ENCODE results near the gene PDE2A.
A peak's percentile ranks its signal among the peaks of the same experiment; 100 is the strongest.

PDE2A gene

DNA sequence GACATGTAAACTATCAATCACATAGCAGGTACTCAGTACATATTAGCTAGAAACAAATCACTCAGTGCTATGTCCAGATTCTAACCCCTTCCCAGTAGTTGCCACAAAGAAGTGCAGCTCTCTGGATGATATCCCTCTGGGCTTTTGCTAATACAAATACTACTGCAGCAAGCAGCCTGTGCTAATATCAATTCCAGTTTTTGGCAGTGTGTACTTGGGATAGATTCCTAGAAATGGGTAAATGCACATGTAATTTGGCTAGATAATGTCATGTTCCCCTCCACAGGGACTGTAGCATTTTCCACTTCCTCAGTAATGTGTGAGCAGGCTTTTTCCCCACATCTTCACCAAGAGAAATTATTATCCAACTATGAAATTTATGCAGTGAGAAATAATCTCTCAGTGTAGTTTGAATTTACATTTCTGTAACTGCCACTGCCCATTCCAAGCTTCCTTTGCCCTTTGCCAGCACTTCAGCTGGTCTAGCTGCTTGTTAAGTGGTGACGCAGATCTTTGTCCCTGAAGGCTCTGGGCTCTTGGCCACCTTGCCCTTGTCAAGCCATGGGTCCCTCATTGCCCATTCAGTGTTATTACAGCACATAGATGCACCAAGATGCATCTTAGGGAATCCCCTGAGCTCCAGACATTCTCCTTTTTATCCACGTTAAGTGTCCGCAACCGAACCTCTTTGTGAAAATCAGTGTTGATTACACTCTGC is 132.8 kb downstream of the PDE2A start (continued):
- TF ChIP-seq, protein P1, sequence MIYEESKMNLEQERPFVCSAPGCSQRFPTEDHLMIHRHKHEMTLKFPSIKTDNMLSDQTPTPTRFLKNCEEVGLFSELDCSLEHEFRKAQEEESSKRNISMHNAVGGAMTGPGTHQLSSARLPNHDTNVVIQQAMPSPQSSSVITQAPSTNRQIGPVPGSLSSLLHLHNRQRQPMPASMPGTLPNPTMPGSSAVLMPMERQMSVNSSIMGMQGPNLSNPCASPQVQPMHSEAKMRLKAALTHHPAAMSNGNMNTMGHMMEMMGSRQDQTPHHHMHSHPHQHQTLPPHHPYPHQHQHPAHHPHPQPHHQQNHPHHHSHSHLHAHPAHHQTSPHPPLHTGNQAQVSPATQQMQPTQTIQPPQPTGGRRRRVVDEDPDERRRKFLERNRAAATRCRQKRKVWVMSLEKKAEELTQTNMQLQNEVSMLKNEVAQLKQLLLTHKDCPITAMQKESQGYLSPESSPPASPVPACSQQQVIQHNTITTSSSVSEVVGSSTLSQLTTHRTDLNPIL (CRISPR knock-in tag; IDR thresholded peaks at IDR 0.05; ENCODE audit: low read depth), result no peak
- TF ChIP-seq OSR1 (CRISPR knock-in tag; IDR thresholded peaks at IDR 0.05) (no peak), ZNF8 (CRISPR knock-in tag; IDR thresholded peaks at IDR 0.05) (no peak)

DNA sequence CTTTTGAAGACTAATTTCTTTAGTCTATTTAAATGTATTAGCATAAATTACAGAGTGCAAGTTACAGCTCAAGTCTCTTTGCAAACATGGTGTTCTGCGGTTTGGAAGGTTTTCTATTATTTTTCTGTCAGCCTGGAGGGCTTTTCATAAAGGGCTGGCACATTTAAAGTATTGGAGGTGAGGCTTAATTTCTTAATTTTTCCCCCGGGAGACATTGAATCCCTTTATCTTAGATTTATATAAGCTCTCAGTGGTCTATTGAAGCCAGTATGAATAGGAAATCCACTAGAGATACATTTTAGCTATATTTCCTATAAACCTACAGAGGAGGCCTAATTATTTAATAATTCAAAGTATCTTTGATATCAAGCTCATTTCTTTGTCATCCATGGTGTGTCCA is 137.2 kb downstream of the PDE2A start:
- TF ChIP-seq ZNF565 (CRISPR knock-in tag; conservative IDR thresholded peaks at IDR 0.05; ENCODE audit: low read depth) (no peak), RARB (CRISPR knock-in tag; IDR thresholded peaks at IDR 0.05) (no peak)
- TF ChIP-seq, protein P1 (CRISPR knock-in tag; IDR thresholded peaks at IDR 0.05; ENCODE audit: low read depth), result no peak
- no peak for ATAC-seq

DNA sequence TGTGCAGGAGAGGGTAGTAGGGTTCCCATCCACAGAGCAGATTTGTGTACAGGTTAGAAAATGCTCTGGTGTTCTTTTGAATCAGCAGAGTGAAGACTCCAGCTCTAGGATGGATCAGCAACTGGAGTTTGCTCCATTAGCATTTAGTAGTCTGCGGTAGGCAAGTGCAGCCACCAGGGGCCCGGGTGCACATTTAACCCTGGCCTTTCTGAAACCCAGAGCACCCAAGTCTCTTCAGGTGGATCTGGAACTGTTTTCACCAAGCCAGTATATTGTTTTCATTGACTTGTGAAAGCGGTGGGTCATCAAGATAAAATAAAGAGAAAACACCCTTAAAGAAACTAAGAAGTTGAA is 139.1 kb downstream of the PDE2A start:
- no peak for ATAC-seq
- TF ChIP-seq PPARA (CRISPR knock-in tag; IDR thresholded peaks at IDR 0.05; ENCODE audit: borderline replicate concordance) (no peak), RARB (CRISPR knock-in tag; IDR thresholded peaks at IDR 0.05) (no peak), ZC3H10 (CRISPR knock-in tag; IDR thresholded peaks at IDR 0.05) (no peak), ZNF70 (CRISPR knock-in tag; IDR thresholded peaks at IDR 0.05) (no peak), CSDC2 (CRISPR knock-in tag; IDR thresholded peaks at IDR 0.05) (no peak), ZNF565 (CRISPR knock-in tag; conservative IDR thresholded peaks at IDR 0.05; ENCODE audit: low read depth) (no peak), ZFP3 (CRISPR knock-in tag; IDR thresholded peaks at IDR 0.05) (no peak), GLIS3 (CRISPR knock-in tag; IDR thresholded peaks at IDR 0.05) (no peak), ESRRG (CRISPR knock-in tag; IDR thresholded peaks at IDR 0.05) (no peak), BACH2 (CRISPR knock-in tag; IDR thresholded peaks at IDR 0.05; ENCODE audit: borderline replicate concordance) (no peak), TCF4 (CRISPR knock-in tag; IDR thresholded peaks at IDR 0.05; ENCODE audit: borderline replicate concordance) (no peak), TOX (CRISPR knock-in tag; IDR thresholded peaks at IDR 0.05; ENCODE audit: borderline replicate concordance) (no peak), TSHZ2 (CRISPR knock-in tag; IDR thresholded peaks at IDR 0.05) (no peak)
- TF ChIP-seq, protein P2, sequence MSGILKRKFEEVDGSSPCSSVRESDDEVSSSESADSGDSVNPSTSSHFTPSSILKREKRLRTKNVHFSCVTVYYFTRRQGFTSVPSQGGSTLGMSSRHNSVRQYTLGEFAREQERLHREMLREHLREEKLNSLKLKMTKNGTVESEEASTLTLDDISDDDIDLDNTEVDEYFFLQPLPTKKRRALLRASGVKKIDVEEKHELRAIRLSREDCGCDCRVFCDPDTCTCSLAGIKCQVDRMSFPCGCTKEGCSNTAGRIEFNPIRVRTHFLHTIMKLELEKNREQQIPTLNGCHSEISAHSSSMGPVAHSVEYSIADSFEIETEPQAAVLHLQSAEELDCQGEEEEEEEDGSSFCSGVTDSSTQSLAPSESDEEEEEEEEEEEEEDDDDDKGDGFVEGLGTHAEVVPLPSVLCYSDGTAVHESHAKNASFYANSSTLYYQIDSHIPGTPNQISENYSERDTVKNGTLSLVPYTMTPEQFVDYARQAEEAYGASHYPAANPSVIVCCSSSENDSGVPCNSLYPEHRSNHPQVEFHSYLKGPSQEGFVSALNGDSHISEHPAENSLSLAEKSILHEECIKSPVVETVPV (CRISPR knock-in tag; IDR thresholded peaks at IDR 0.05), result no peak
- TF ChIP-seq, protein P3, sequence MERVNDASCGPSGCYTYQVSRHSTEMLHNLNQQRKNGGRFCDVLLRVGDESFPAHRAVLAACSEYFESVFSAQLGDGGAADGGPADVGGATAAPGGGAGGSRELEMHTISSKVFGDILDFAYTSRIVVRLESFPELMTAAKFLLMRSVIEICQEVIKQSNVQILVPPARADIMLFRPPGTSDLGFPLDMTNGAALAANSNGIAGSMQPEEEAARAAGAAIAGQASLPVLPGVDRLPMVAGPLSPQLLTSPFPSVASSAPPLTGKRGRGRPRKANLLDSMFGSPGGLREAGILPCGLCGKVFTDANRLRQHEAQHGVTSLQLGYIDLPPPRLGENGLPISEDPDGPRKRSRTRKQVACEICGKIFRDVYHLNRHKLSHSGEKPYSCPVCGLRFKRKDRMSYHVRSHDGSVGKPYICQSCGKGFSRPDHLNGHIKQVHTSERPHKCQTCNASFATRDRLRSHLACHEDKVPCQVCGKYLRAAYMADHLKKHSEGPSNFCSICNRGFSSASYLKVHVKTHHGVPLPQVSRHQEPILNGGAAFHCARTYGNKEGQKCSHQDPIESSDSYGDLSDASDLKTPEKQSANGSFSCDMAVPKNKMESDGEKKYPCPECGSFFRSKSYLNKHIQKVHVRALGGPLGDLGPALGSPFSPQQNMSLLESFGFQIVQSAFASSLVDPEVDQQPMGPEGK (CRISPR knock-in tag; IDR thresholded peaks at IDR 0.05; ENCODE audit: borderline replicate concordance), result no peak

DNA sequence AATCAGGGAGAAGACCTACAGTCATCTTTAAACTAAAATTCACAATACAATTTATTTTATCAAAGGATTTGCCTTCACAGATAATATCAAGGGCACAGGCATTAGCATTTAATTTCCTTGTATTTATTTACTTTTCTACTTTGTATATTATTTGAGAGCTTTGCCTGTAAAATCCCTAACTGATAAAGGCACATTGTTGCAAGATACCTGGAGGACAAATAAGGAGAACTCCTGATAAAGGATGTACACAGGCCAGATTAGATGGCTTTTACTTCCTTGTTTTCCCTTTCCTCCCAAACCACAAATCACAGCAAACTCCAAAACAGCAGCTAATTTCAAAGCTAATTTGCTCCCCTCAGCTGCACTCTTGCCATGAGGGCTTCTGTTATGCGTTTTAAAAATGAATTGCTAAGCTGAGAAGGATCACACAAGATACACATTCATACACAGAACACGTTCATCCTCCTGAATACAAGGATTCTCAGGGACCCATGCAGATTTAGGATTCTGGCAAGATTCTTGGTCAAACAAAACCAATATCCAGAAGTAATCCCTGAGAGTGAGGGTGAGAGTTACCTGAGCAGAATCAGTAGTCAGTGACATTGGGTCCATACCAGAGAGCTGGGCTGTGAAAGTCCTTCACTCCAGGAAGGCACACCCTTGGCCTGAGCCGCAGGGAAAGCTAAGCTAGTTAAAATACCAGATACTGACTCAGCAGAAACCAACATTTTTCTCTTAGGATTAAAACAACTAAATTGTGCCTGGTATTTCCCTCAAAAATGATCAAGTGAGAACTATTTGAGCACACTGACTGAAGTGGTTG is 139.6 kb downstream of the PDE2A start:
- peak; percentile 32; the same call in 1 of the 2 replicates for TF ChIP-seq TCF4 (CRISPR knock-in tag; IDR thresholded peaks at IDR 0.05; ENCODE audit: borderline replicate concordance)
- TF ChIP-seq, protein P1 (CRISPR knock-in tag; IDR thresholded peaks at IDR 0.05; ENCODE audit: low read depth), result no peak
- ATAC-seq, result no peak

Measured in SK-N-SH treated with all-trans-retinoic acid at 6 μM for 48 hours (cell line).